Measurements from ENCODE around the gene UIMC1. TPM values are rescaled to one million over a fixed set of nuclear protein-coding genes. Genes with fewer than 3 reads are reported as not detected.

Gene UIMC1
- total RNA-seq, 2 donors from 2014 or later = 46.6 to 50.8 TPM

GRCh38 chr5:176934309-176934930, 72.2 kb downstream of the UIMC1 start:
- Histone ChIP-seq H3K27me3 (ENCODE audit: control insufficient read depth, insufficient read depth, low read length, poor library complexity, severe bottlenecking) (no peaks in the 10 kb centered on the region), H3K27ac (ENCODE audit: low read depth, low read length) (no peak overlapping the region), H3K4me1 (ENCODE audit: control insufficient read depth, insufficient read depth, low read length) (peaks cover 16% of the 10 kb centered on the region), H3K36me3 (ENCODE audit: control insufficient read depth, insufficient read depth, low read length) (peaks cover 71% of the 10 kb centered on the region), H3K9ac (ENCODE audit: extremely low read depth, low read length, poor library complexity, severe bottlenecking) (no peak overlapping the region), H3K9me3 (ENCODE audit: control insufficient read depth, low read length) (no peaks in the 10 kb centered on the region), H3K4me3 (ENCODE audit: low read length) (no peak overlapping the region)
- peaks cover 38% of the 10 kb centered on the region for H3K36me3 Mint-ChIP-seq (ENCODE audit: low read depth)
- 94 to 96% methylated on average over 6 to 7 of the region's 7 CpGs for WGBS, 2 experiments (ENCODE audit: insufficient coverage in 1 of 2, insufficient read length in 1 of 2)
- TF ChIP-seq CTCF (conservative IDR thresholded peaks at IDR 0.05) = no peak
- peaks cover 1% of the 10 kb centered on the region for H3K9me3 Mint-ChIP-seq
- no peak for DNase-seq
- no peak overlapping the region for H3K27ac Mint-ChIP-seq
- peaks cover 18% of the 10 kb centered on the region for H3K4me1 Mint-ChIP-seq
- H3K27me3 Mint-ChIP-seq (ENCODE audit: insufficient read depth) = no peaks in the 10 kb centered on the region
- H3K4me3 Mint-ChIP-seq = no peak overlapping the region

GRCh38 chr5:176929654-176930053, 76.9 kb downstream of the UIMC1 start:
- H3K27ac ChIP-seq (ENCODE audit: low read depth, low read length) = no peak overlapping the region
- H3K9ac ChIP-seq (ENCODE audit: extremely low read depth, low read length, poor library complexity, severe bottlenecking) = no peak overlapping the region
- peaks cover 64% of the 10 kb centered on the region for H3K36me3 ChIP-seq (ENCODE audit: control insufficient read depth, insufficient read depth, low read length)
- no peaks in the 10 kb centered on the region for H3K4me1 Mint-ChIP-seq
- no peak overlapping the region for H3K4me3 Mint-ChIP-seq
- H3K9me3 Mint-ChIP-seq = peaks cover 2% of the 10 kb centered on the region
- no peaks in the 10 kb centered on the region for H3K9me3 ChIP-seq (ENCODE audit: control insufficient read depth, low read length)
- no peaks in the 10 kb centered on the region for H3K4me1 ChIP-seq (ENCODE audit: control insufficient read depth, insufficient read depth, low read length)
- H3K27me3 ChIP-seq (ENCODE audit: control insufficient read depth, insufficient read depth, low read length, poor library complexity, severe bottlenecking) = no peaks in the 10 kb centered on the region
- no peaks in the 10 kb centered on the region for H3K27me3 Mint-ChIP-seq (ENCODE audit: insufficient read depth)
- no CpG with 5 or more reads among the region's 1 CpG for WGBS, 2 experiments (ENCODE audit: insufficient coverage in 1 of 2, insufficient read length in 1 of 2)
- DNase-seq = no peak
- TF ChIP-seq CTCF (conservative IDR thresholded peaks at IDR 0.05) = no peak
- H3K27ac Mint-ChIP-seq = no peak overlapping the region
- H3K4me3 ChIP-seq (ENCODE audit: low read length) = no peak overlapping the region
- H3K36me3 Mint-ChIP-seq (ENCODE audit: low read depth) = peaks cover 39% of the 10 kb centered on the region

- H3K27ac ChIP-seq (ENCODE audit: low read depth, low read length) = no peak overlapping the region
- no peak overlapping the region for H3K9ac ChIP-seq (ENCODE audit: extremely low read depth, low read length, poor library complexity, severe bottlenecking)
- no peak overlapping the region for H3K27ac Mint-ChIP-seq
- H3K4me3 Mint-ChIP-seq = no peak overlapping the region
- peaks cover 5% of the 10 kb centered on the region for H3K4me1 Mint-ChIP-seq
- H3K36me3 Mint-ChIP-seq (ENCODE audit: low read depth) = peaks cover 41% of the 10 kb centered on the region
- peaks cover 5% of the 10 kb centered on the region for H3K4me1 ChIP-seq (ENCODE audit: control insufficient read depth, insufficient read depth, low read length)
- WGBS, 2 experiments (ENCODE audit: insufficient coverage in 1 of 2, insufficient read length in 1 of 2) = 92 to 100% methylated on average over 1 to 2 of the region's 3 CpGs
- no peak for TF ChIP-seq CTCF (conservative IDR thresholded peaks at IDR 0.05)
- peaks cover 2% of the 10 kb centered on the region for H3K9me3 Mint-ChIP-seq
- no peaks in the 10 kb centered on the region for H3K27me3 ChIP-seq (ENCODE audit: control insufficient read depth, insufficient read depth, low read length, poor library complexity, severe bottlenecking)
- H3K9me3 ChIP-seq (ENCODE audit: control insufficient read depth, low read length) = no peaks in the 10 kb centered on the region
- no peak for DNase-seq
- H3K4me3 ChIP-seq (ENCODE audit: low read length) = no peak overlapping the region
- H3K27me3 Mint-ChIP-seq (ENCODE audit: insufficient read depth) = no peaks in the 10 kb centered on the region
- peaks cover 48% of the 10 kb centered on the region for H3K36me3 ChIP-seq (ENCODE audit: control insufficient read depth, insufficient read depth, low read length)
These were observed 79.0 kb downstream of the UIMC1 start for GRCh38 chr5:176927562-176927961.
